Spinal cord (tissue), 10 donors: ENCODE data around the gene HTRA3. TPM values are rescaled to one million over a fixed set of nuclear protein-coding genes. Genes with fewer than 3 reads are reported as not detected.
A peak's percentile ranks its signal among the peaks of the same experiment; 100 is the strongest.

Experiments
- DNase-seq, 6 donors: peaks; one replicate each; pipeline versions ENCODE4 v3.0.0 to v3.0.0-alpha.2; 2013 to 2015; ENCODE audit warnings: low spot score in 6 of 6, low read depth in 4 of 6
- H3K27ac ChIP-seq: one replicate; pipeline ENCODE4 v1.5.1; 2013; ENCODE audit warnings: low read depth, low read length, control low read depth
- H3K27me3 ChIP-seq: one replicate; pipeline ENCODE4 v1.6.1; 2013; ENCODE audit warnings: low read length; ENCODE audit not compliant: control insufficient read depth, insufficient read depth
- H3K36me3 ChIP-seq: one replicate; pipeline ENCODE4 v1.6.1; 2013; ENCODE audit warnings: low read length; ENCODE audit not compliant: control insufficient read depth, insufficient read depth
- H3K4me1 ChIP-seq: one replicate; pipeline ENCODE4 v1.6.1; 2013; ENCODE audit warnings: low read length; ENCODE audit not compliant: control insufficient read depth, insufficient read depth
- H3K4me3 ChIP-seq: one replicate; pipeline ENCODE4 v1.5.1; 2013; ENCODE audit warnings: low read depth, low read length, control low read depth
- H3K9me3 ChIP-seq: one replicate; pipeline ENCODE4 v1.6.1; 2013; ENCODE audit warnings: low read length; ENCODE audit not compliant: control insufficient read depth, insufficient read depth
- WGBS: methylation state at CpG from one replicate; pipeline ENCODE4 v1.1.5; 2013; ENCODE audit warnings: missing lambda C conversion rate; ENCODE audit not compliant: insufficient coverage; 5-methylcytosine and 5-hydroxymethylcytosine counted together
- polyA plus RNA-seq, 2 donors: library from polyadenylated mRNA; unstranded; fragments of 120-200 nt; gene quantifications; one replicate each; pipeline ENCODE4 v1.2.1, GENCODE V29; 2013; ENCODE audit not compliant: insufficient read length in 2 of 2
- total RNA-seq, 2 donors: library from RNA; depleted of rRNA in 1 of 2; stranded (reverse); fragments of 120-200 nt in 1 of 2; fragments of >200 nt in 1 of 2; gene quantifications; one replicate each; pipeline versions ENCODE4 v1.2.3 to v1.2.4, GENCODE V29; 2013 to 2014
- donor health status: healthy.

HTRA3 gene
- total and polyA plus RNA-seq, 4 donors: 8.7 to 23.4 (median 10.6) TPM

DNA sequence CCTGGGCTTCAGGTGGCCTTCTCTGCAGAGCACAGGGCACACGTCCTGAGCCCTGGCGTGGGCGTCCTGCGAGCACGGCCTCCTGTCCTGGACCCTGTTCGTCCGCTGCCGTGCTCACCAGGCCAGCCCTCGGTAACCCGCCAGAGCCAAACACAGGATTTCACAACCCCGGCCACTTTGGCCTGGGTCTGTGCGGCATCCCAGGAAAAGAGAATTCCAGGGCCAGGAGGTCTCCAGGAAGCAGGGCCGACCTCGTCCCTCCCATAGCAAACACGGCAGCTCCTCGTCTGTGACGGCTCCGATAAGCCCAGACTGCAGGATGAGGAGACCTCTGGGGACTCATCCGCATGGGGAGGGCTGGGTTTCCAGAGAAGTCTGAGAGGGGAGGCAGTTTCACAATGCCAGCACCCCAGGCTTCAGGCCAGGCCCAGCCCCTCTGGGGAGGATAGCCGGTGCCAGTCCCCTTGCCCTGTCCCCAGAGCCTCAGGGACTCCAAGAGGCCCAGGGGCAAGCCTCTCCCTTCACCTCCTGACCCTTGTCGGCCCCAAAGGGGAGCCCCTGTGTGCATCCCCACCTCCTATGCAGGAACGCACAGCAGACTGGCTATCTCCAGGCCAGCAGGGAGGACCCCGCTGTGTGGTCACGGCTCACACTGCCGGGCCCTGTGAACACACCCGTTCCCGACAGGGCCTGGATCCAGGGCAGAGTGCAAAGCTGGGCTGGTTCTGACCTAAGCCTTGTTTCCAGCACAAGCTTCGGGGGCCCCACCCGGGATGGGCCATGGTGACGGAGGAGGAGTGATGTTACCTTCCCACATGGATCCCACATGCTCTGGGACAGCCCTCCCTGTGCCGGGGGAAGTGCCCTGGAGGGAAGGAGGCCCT lies 22.3 kb upstream of the HTRA3 start:
- peak in 1 of 6 donors; percentile 23 for DNase-seq
- 82% methylated on average over 28 of the region's 31 CpGs for WGBS
- H3K36me3 ChIP-seq: no peaks in the 10 kb centered on the region
- H3K4me3 ChIP-seq: no peak overlapping the region
- H3K27me3 ChIP-seq: no peaks in the 10 kb centered on the region
- H3K4me1 ChIP-seq: peaks cover 15% of the 10 kb centered on the region
- H3K27ac ChIP-seq: no peak overlapping the region
- H3K9me3 ChIP-seq: no peaks in the 10 kb centered on the region

DNA sequence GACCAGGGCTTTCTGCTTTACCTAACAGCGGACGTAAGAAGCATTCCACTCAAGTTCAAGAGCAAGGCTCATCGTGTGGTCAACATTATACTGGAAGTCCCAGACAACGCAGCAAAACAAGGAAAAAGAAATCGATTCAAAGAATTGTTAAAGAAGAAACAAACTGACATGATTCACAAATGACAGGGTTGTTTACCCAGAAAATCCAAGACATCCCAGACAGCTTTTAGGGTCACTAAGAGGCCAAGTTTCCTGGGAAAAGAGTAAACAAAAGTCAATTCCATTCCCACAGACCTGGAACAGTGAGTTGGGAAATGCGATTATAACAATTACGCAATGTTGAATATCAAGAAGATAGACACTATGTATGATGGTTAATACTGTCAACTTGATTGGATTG lies 21.5 kb upstream of the HTRA3 start:
- no peak overlapping the region for H3K27ac ChIP-seq
- WGBS: 88% methylated on average over 4 of the region's 7 CpGs
- peaks cover 9% of the 10 kb centered on the region for H3K4me1 ChIP-seq

DNA sequence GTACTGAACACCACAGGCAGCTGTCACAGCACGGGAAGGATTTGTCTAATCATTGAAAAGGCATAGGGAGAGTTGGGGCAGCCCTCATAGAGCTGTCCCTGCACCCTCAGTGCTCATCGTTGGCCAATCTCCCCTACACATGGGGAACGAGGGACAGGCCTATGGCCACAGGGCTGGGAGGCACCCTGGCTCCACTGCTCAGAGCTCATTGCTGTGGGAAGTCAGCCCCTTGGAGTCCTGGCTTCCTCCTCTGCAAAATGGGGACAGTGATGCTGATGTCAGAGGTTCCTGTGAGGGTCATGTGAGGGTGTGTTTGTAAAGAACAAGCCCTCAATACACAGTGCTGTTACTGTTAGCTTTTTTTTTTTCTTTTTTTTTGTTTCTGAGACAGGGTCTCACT lies 19.3 kb upstream of the HTRA3 start:
- 80% methylated on average over 1 of the region's 3 CpGs for WGBS
- Histone ChIP-seq H3K4me3 (no peak overlapping the region), H3K27me3 (no peaks in the 10 kb centered on the region), H3K4me1 (peaks cover 9% of the 10 kb centered on the region), H3K9me3 (no peaks in the 10 kb centered on the region), H3K27ac (no peak overlapping the region), H3K36me3 (no peaks in the 10 kb centered on the region)
- DNase-seq: no peak

More for the DNA sequence above, 21.5 kb upstream of the HTRA3 start:
- DNase-seq: no peak
- Histone ChIP-seq H3K27me3 (no peaks in the 10 kb centered on the region), H3K4me3 (no peak overlapping the region), H3K36me3 (no peaks in the 10 kb centered on the region), H3K9me3 (no peaks in the 10 kb centered on the region)

DNA sequence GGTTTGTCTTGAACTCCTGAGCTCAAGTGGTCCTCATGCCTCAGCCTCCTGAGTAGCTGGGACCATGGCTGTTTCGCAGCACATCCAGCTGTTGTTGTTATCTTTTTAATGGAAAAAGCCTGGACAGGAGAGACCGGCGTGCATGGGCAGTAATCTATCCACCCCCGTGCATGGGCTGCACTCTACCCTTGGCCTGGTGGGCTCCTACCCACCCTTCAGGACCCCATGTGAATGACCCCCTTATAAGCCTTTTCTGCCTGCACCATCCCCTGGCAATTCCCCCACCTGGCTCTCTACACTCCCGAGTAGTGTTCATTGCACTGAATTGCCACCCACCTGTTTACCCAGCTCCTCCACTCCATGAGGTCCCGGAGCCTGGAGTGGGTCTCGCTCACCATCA lies 18.9 kb upstream of the HTRA3 start:
- Histone ChIP-seq H3K27me3 (no peaks in the 10 kb centered on the region), H3K4me3 (no peak overlapping the region), H3K9me3 (no peaks in the 10 kb centered on the region), H3K4me1 (peaks cover 9% of the 10 kb centered on the region), H3K27ac (no peak overlapping the region), H3K36me3 (no peaks in the 10 kb centered on the region)
- DNase-seq: no peak
- WGBS: 80% methylated on average over 6 of the region's 7 CpGs

DNA sequence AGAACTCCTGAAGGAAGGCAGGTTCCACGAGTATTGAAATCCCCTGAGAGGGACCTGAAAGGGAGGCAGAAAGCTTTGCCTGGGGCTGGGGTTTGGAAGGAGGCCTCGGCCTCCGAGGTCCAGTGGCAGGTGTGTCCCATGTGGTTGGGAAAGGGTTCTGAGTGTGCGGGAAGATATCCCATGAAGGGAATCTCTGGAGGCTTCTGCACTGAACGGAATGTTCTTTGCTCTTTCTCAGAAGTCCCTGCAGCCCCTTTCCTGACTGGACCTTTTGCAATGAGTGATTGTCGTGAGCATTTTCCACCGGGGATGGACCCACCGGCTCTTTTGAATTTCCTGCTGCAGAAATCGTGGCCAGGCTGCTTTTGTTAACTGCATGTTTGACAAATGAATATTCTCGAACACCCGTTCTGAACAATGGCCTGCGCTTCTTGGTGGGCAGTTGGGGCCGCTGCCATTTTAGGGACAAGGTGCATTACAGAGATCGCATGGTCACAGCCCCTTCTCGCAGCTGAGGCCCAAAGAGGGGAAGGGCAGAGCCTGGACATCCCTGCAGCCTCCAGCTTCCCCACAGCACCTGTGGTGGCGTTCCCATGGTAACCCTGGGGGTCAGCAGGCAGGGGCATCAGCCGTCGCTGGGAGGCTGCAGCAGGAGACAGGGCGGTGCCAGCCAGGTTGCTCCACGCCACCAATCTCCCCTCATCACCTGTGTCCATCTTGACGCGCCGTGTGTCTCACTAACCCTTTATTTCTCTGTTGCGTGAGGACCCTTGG lies 18.3 kb upstream of the HTRA3 start:
- no peak overlapping the region for H3K27ac ChIP-seq
- H3K4me3 ChIP-seq: no peak overlapping the region
- peaks cover 9% of the 10 kb centered on the region for H3K4me1 ChIP-seq
- no peaks in the 10 kb centered on the region for H3K9me3 ChIP-seq
- DNase-seq: no peak
- no peaks in the 10 kb centered on the region for H3K27me3 ChIP-seq
- H3K36me3 ChIP-seq: no peaks in the 10 kb centered on the region
- WGBS: 75% methylated on average over 22 of the region's 24 CpGs

DNA sequence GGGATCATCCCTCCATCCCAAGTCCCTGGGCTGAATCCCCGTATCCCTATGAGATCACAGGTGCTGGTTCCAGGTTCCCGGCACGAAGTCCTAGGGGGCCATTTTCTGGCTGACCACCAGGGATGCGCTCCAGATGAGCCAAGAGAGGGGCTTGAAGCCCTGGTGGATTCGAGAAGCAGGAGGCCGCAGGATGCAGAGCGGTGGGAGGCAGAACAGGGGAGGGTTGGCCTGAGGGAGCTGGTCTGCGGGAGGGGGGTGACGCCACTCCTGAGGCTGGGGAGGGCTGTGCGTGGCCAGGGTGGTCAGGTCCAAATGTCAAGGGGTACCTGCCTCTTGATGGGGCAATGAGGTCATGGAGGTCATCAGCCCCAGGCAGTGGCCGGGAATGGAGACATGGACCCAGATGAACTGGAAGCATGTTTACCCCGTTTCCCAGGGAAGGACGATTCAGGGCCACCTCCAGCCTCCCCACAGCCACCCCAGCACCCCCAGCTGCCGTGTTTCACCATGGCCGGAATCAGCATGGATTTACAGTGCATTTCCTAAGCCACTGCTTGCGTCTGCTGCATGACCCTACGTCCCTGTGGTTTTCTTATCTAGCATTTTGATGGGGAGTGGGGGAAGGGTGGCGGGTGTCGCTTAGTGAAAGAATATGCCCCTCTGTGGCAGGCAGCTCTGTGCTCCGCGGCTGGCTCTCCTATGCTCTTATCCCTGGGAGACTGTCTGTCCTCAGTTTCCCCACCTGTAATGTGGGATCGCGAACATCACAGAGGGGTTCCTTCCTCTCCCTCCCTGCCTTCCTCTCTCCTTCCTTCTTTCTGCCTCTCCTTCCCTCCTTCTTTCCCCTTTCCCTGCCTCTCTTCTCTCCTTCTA lies 17.0 kb upstream of the HTRA3 start:
- Histone ChIP-seq H3K4me1 (peaks cover 2% of the 10 kb centered on the region), H3K27me3 (no peaks in the 10 kb centered on the region), H3K4me3 (no peak overlapping the region), H3K27ac (no peak overlapping the region), H3K36me3 (no peaks in the 10 kb centered on the region), H3K9me3 (no peaks in the 10 kb centered on the region)
- DNase-seq: no peak
- 86% methylated on average over 21 of the region's 23 CpGs for WGBS

DNA sequence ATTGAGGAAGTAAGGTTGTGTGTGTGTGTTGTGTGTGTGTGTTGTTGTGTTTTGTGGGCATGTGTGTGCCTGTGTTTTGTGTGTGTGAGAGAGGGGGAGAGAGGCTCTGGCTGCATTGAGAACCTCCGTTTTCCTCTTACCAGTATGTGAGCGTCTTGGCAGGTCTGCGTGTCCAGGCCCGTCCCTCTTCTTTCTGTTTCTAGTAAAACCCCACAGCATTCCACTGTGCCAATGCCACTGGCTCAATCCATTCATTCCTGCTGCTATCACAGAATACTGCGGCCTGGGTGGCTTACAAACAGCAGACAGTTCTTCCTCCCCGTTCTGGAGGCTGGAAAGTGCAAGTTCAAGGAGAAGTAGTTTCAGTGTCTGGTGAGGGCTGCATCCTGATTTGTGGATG lies 15.5 kb upstream of the HTRA3 start:
- DNase-seq: no peak
- H3K36me3 ChIP-seq: no peaks in the 10 kb centered on the region
- no peaks in the 10 kb centered on the region for H3K4me1 ChIP-seq
- H3K4me3 ChIP-seq: no peak overlapping the region
- 85% methylated on average over 6 of the region's 6 CpGs for WGBS
- H3K9me3 ChIP-seq: no peaks in the 10 kb centered on the region
- no peaks in the 10 kb centered on the region for H3K27me3 ChIP-seq
- H3K27ac ChIP-seq: no peak overlapping the region

DNA sequence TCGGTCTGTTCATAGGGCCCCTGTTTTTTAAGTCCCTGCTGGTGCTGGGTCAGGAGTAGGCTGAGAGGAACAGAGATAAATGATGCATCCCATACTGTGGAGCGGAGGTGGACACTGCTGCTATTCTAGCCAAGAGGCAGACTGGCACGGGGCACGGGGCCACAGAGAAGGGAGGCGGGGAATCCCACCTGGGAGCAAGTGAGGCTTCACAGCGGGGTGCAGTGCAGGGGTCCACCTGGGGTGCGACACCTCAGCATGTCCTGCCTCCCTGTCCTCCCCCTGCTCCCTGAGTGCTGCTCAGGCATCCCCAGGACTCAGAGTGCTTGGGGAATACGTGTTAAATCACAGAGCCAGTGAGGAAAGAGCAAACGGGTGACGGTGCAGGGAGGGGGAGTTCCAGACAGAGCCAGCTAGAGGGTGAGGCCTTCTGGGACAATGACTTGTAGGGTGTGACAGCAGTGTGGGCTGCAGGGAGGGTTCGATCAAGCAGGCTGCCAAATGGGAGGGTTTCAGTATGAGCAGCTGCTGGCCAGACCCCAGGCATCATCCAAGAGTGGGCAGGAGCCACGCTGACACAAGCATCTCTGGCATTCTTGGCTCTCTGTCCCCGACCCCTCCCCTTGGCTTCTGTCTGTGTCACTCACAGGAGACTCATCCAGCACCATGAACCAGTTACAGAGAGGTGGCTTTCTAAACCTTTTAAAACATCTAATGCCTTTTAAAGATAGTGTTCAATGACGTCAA lies 13.7 kb upstream of the HTRA3 start:
- Histone ChIP-seq H3K27ac (no peak overlapping the region), H3K36me3 (no peaks in the 10 kb centered on the region), H3K9me3 (no peaks in the 10 kb centered on the region), H3K4me3 (no peak overlapping the region), H3K27me3 (no peaks in the 10 kb centered on the region), H3K4me1 (peaks cover 2% of the 10 kb centered on the region)
- DNase-seq: peak in 1 of 6 donors; percentile 28
- 73% methylated on average over 14 of the region's 14 CpGs for WGBS

DNA sequence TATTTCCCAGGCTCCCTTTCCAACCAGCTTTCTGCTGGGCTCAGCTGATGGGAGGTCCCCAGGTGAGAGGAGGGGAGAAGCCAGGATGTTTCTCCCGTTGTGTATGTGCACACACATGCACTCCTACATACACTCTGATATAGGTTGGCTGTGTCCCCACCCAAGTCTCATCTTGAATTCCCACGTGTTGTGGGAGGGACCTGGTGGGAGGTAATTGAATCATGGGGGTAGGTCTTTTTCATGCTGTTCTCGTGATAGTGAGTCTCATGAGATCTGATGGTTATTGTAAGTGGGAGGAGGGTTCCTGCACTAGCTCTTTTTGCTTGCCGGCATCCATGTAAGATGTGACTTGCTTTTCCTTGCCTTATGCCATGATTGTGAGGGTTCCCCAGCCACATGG lies 11.7 kb upstream of the HTRA3 start:
- Histone ChIP-seq H3K4me3 (no peak overlapping the region), H3K36me3 (no peaks in the 10 kb centered on the region), H3K27me3 (no peaks in the 10 kb centered on the region), H3K9me3 (no peaks in the 10 kb centered on the region), H3K4me1 (peaks cover 12% of the 10 kb centered on the region), H3K27ac (no peak overlapping the region)
- WGBS: 100% methylated on average over 1 of the region's 4 CpGs
- DNase-seq: no peak
